HepG2 (cell line): ENCODE measurements around the gene CDC42BPG. TPM values are rescaled to one million over a fixed set of nuclear protein-coding genes. Genes with fewer than 3 reads are reported as not detected.
A peak's percentile ranks its signal among the peaks of the same experiment; 100 is the strongest.

Source experiments
- ATAC-seq: fragments of 200-7000 bp; cut with Tn5 transposase; 3 replicates; pipeline ENCODE4 v1.9.1; 2020; ENCODE audit warnings: mild to moderate bottlenecking, moderate library complexity
- Bru-seq: library from RNA; stranded (reverse); fragments of 400-500 nt; gene quantifications from one replicate; lab custom pipeline; 2021; lab: Mats Ljungman, UMichigan
- BruChase-seq, 2 experiments: library from RNA; stranded (reverse); fragments of 400-500 nt; gene quantifications; one replicate each; lab custom pipeline; 2021; lab: Mats Ljungman, UMichigan
- BruUV-seq: library from RNA; stranded (reverse); fragments of 400-500 nt; replicated peaks from 2 replicates; lab custom pipeline; 2021; lab: Mats Ljungman, UMichigan
- CTCF ChIA-PET: fragments of 300-600 bp; formaldehyde crosslinking; extraction: SDS; loops from one replicate; lab custom pipeline; 2021; ENCODE audit warnings: low total read pairs, inconsistent platforms, low intra/inter-chr PET ratio; lab: Yijun Ruan, JAX
- POLR2A ChIA-PET: fragments of 350-600 bp; sonication (Branson Sonifier 250); formaldehyde crosslinking; loops from one replicate; lab custom pipeline; 2020; ENCODE audit warnings: antibody characterized with exemption, inconsistent platforms; lab: Yijun Ruan, JAX
- DNase-seq: peaks from one replicate; pipeline ENCODE4 v3.0.0-alpha.2; 2015; ENCODE audit warnings: low spot score
- FAIRE-seq: peaks from 3 replicates; lab custom pipeline; 2011; peaks lifted over from hg19 to GRCh38; lab: Jason Lieb, UNC
- H2AFZ ChIP-seq: one replicate; pipeline ENCODE4 v1.6.1; 2011; ENCODE audit warnings: low read length, inconsistent platforms
- H3K27ac ChIP-seq: fragments of 300-600 bp; 3 replicates; pipeline ENCODE4 v1.8.0; 2011; ENCODE audit warnings: mixed run types, mild to moderate bottlenecking, mixed read lengths, low read length, inconsistent platforms; ENCODE audit not compliant: insufficient read depth; ENCODE audit errors: extremely low read length
- H3K27me3 ChIP-seq, 2 experiments: fragments of 200-600 bp in 1 of 2; 2 replicates in 1 of 2; 3 replicates in 1 of 2; pipeline versions ENCODE4 v1.6.0 to v1.8.0; 2011; ENCODE audit warnings: low read length in 2 of 2, mild to moderate bottlenecking in 2 of 2, moderate library complexity in 2 of 2, inconsistent platforms in 1 of 2; ENCODE audit not compliant: insufficient read depth in 2 of 2, control insufficient read depth in 1 of 2
- H3K36me3 ChIP-seq, 2 experiments: fragments of 200-600 bp in 1 of 2; replicated peaks in 1 of 2; 2 replicates in 1 of 2; 3 replicates in 1 of 2; pipeline versions ENCODE4 v1.5.1 to v1.8.0; 2011; ENCODE audit warnings: low read length in 2 of 2, inconsistent platforms in 1 of 2; ENCODE audit not compliant: insufficient read depth in 2 of 2, control insufficient read depth in 1 of 2
- H3K4me1 ChIP-seq: 2 replicates; pipeline ENCODE4 v1.5.1; 2012; ENCODE audit warnings: low read length, inconsistent platforms; ENCODE audit not compliant: insufficient read depth
- H3K4me2 ChIP-seq: 2 replicates; pipeline ENCODE4 v1.6.0; 2011; ENCODE audit warnings: low read depth, low read length, inconsistent platforms
- H3K4me3 ChIP-seq, 3 experiments: fragments of 200-600 bp in 1 of 3; sonication (generic), shearing (Covaris generic) in 1 of 3; replicated peaks in 1 of 3; 2 replicates each; pipeline ENCODE4 v1.5.1; 2011 to 2016; ENCODE audit warnings: low read length in 3 of 3, inconsistent platforms in 2 of 3, low read depth in 2 of 3, mild to moderate bottlenecking in 2 of 3, control low read depth in 1 of 3, mixed read lengths in 1 of 3; ENCODE audit not compliant: insufficient read depth in 1 of 3
- H3K79me2 ChIP-seq: one replicate; pipeline ENCODE4 v1.6.1; 2011; ENCODE audit warnings: low read length, inconsistent platforms; ENCODE audit not compliant: insufficient read depth
- H3K9ac ChIP-seq: 2 replicates; pipeline ENCODE4 v1.6.0; 2011; ENCODE audit warnings: mild to moderate bottlenecking, low read depth, low read length, inconsistent platforms; ENCODE audit not compliant: insufficient read depth
- H3K9me3 ChIP-seq: 2 replicates; pipeline ENCODE4 v1.5.1; 2012; ENCODE audit warnings: mild to moderate bottlenecking, low read length
- H4K20me1 ChIP-seq: 2 replicates; pipeline ENCODE4 v1.6.0; 2011; ENCODE audit warnings: inconsistent platforms, mild to moderate bottlenecking, low read length, moderate library complexity; ENCODE audit not compliant: insufficient read depth
- AGO2 ChIP-seq: fragments of 200-400 bp; formaldehyde crosslinking; optimal IDR thresholded peaks from 2 replicates; pipeline ENCODE3; 2017; ENCODE audit warnings: mild to moderate bottlenecking, low read depth, low read length, moderate library complexity
- ELK4 ChIP-seq: sonication (generic); formaldehyde crosslinking; IDR thresholded peaks from 2 replicates; pipeline ENCODE4 v1.9.0; 2021; ENCODE audit warnings: missing genetic modification reagents, borderline replicate concordance
- FOXO1 ChIP-seq: sonication (generic); formaldehyde crosslinking; IDR thresholded peaks from 2 replicates; pipeline ENCODE4 v1.4.0; 2020; ENCODE audit warnings: missing genetic modification reagents
- MED1 ChIP-seq: sonication (generic); formaldehyde crosslinking; IDR thresholded peaks from 2 replicates; pipeline ENCODE4 v1.4.0; 2020; ENCODE audit warnings: missing genetic modification reagents
- PHF5A ChIP-seq: IDR thresholded peaks from one replicate; pipeline ENCODE4 v1.6.1; 2018; ENCODE audit warnings: low read depth, missing genetic modification reagents; ENCODE audit not compliant: unreplicated experiment
- RARA ChIP-seq: IDR thresholded peaks from 2 replicates; pipeline ENCODE4 v1.6.1; 2016; ENCODE audit warnings: missing genetic modification reagents, missing compliant biosample characterization
- STAG1 ChIP-seq: sonication (generic); formaldehyde crosslinking; IDR thresholded peaks from 2 replicates; pipeline ENCODE4 v1.4.0; 2020; ENCODE audit warnings: missing genetic modification reagents
- ZNF382 ChIP-seq: sonication (generic); formaldehyde crosslinking; IDR thresholded peaks from 2 replicates; pipeline ENCODE4 v1.5.0; 2020; ENCODE audit warnings: missing genetic modification reagents, mild to moderate bottlenecking, borderline replicate concordance
- ZNF768 ChIP-seq: sonication (generic); formaldehyde crosslinking; IDR thresholded peaks from 2 replicates; pipeline ENCODE4 v1.4.0; 2020; ENCODE audit warnings: missing genetic modification reagents
- WGBS: methylation state at CpG from one replicate; pipeline ENCODE4 v1.1.6; 2017; ENCODE audit warnings: low lambda C conversion rate; 5-methylcytosine and 5-hydroxymethylcytosine counted together
- in situ Hi-C: cut with HindIII; loops from 2 replicates; pipeline ENCODE4 v1.10.0; 2017; ENCODE audit warnings: low pct_unique_long_range_greater_than_20kb; ENCODE audit not compliant: extremely low pct_ligation_motif_present
- intact Hi-C: fragments of 100-400 bp; cut with micrococcal nuclease; formaldehyde crosslinking; loops from one replicate; pipeline ENCODE4 v1.10.0; 2022; ENCODE audit not compliant: unreplicated experiment
- long read RNA-seq, 2 experiments: library from RNA in 1 of 2; library from polyadenylated mRNA in 1 of 2; stranded (forward) in 1 of 2; unstranded in 1 of 2; transcript quantifications; one replicate each; pipeline ENCODE4 v2.0.0, GENCODE V29; 2019 to 2022
- polyA minus RNA-seq, 3 experiments: library from RNA; depleted of rRNA, polyadenylated mRNA; stranded (reverse); fragments of >200 nt; gene quantifications; 2 replicates each; pipeline ENCODE4 v1.2.3, GENCODE V29; 2011; ENCODE audit warnings: low replicate concordance in 1 of 3
- polyA plus RNA-seq, 8 experiments: library from polyadenylated mRNA; depleted of rRNA in 3 of 8; stranded (reverse) in 7 of 8; unstranded in 1 of 8; fragments of >200 nt; fragmentation: Illumina TruSeq in 4 of 8; extraction: Trizol in 4 of 8; gene quantifications; 2 replicates each; pipeline versions ENCODE4 v1.2.1 to v1.2.3, GENCODE V29; 2011 to 2016; ENCODE audit warnings: low read depth in 4 of 8, missing spikeins in 1 of 8, mixed read lengths in 1 of 8; ENCODE audit not compliant: insufficient read depth in 1 of 8
- total RNA-seq, 5 experiments: library from RNA; depleted of rRNA; stranded (reverse); fragments of >200 nt; fragmentation: Illumina TruSeq; extraction: Trizol; gene quantifications; 2 replicates each; pipeline ENCODE4 v1.2.3, GENCODE V29; 2016; ENCODE audit warnings: low read depth in 1 of 5
- TF ChIP-seq, protein P1 (sequence below): sonication (generic); formaldehyde crosslinking; IDR thresholded peaks from 2 replicates; pipeline ENCODE4 v1.8.0; 2023; ENCODE audit warnings: mild to moderate bottlenecking, missing genetic modification reagents

The CDC42BPG gene, protein sequence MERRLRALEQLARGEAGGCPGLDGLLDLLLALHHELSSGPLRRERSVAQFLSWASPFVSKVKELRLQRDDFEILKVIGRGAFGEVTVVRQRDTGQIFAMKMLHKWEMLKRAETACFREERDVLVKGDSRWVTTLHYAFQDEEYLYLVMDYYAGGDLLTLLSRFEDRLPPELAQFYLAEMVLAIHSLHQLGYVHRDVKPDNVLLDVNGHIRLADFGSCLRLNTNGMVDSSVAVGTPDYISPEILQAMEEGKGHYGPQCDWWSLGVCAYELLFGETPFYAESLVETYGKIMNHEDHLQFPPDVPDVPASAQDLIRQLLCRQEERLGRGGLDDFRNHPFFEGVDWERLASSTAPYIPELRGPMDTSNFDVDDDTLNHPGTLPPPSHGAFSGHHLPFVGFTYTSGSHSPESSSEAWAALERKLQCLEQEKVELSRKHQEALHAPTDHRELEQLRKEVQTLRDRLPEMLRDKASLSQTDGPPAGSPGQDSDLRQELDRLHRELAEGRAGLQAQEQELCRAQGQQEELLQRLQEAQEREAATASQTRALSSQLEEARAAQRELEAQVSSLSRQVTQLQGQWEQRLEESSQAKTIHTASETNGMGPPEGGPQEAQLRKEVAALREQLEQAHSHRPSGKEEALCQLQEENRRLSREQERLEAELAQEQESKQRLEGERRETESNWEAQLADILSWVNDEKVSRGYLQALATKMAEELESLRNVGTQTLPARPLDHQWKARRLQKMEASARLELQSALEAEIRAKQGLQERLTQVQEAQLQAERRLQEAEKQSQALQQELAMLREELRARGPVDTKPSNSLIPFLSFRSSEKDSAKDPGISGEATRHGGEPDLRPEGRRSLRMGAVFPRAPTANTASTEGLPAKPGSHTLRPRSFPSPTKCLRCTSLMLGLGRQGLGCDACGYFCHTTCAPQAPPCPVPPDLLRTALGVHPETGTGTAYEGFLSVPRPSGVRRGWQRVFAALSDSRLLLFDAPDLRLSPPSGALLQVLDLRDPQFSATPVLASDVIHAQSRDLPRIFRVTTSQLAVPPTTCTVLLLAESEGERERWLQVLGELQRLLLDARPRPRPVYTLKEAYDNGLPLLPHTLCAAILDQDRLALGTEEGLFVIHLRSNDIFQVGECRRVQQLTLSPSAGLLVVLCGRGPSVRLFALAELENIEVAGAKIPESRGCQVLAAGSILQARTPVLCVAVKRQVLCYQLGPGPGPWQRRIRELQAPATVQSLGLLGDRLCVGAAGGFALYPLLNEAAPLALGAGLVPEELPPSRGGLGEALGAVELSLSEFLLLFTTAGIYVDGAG (N-terminal part only)
- total RNA-seq (2016; rRNA removed; fragmentation: Illumina TruSeq; extraction: Trizol), result 0.77 and 1.4 TPM in 2 replicates
- total RNA-seq (2016; cell fraction: cytosol; rRNA removed; fragmentation: Illumina TruSeq; extraction: Trizol; ENCODE audit: low read depth), result 0.10 and 0.35 TPM in 2 replicates
- total RNA-seq (2016; cell fraction: insoluble cytoplasmic fraction; rRNA removed; fragmentation: Illumina TruSeq; extraction: Trizol), result 0.42 and 1.4 TPM in 2 replicates
- total RNA-seq (2016; cell fraction: membrane; rRNA removed; fragmentation: Illumina TruSeq; extraction: Trizol), result 0.37 and 0.38 TPM in 2 replicates
- total RNA-seq (2016; cell fraction: nucleus; rRNA removed; fragmentation: Illumina TruSeq; extraction: Trizol), result 1.8 and 2.0 TPM in 2 replicates
- polyA plus RNA-seq (2011; rRNA removed), result 0.55 and 0.99 TPM in 2 replicates
- 0.34 and 0.54 TPM in 2 replicates for polyA plus RNA-seq (2011; cell fraction: cytosol; rRNA removed)
- 6.3 and 7.3 TPM in 2 replicates for polyA plus RNA-seq (2011; cell fraction: nucleus; rRNA removed)
- 1.2 and 1.3 TPM in 2 replicates for polyA plus RNA-seq (2012)
- polyA plus RNA-seq (2016; cell fraction: cytosol; fragmentation: Illumina TruSeq; extraction: Trizol; ENCODE audit: low read depth), result 0.06 and 0.11 TPM in 2 replicates
- polyA plus RNA-seq (2016; cell fraction: insoluble cytoplasmic fraction; fragmentation: Illumina TruSeq; extraction: Trizol; ENCODE audit: low read depth), result 0.63 and 0.75 TPM in 2 replicates
- 0.24 and 0.70 TPM in 2 replicates for polyA plus RNA-seq (2016; cell fraction: membrane; fragmentation: Illumina TruSeq; extraction: Trizol; ENCODE audit: low read depth)
- polyA plus RNA-seq (2016; cell fraction: nucleus; fragmentation: Illumina TruSeq; extraction: Trizol; ENCODE audit: insufficient read depth, low read depth), result 4.9 and 5.6 TPM in 2 replicates
- 1.3 and 2.7 TPM in 2 replicates for polyA minus RNA-seq (2011; rRNA and poly(A)+ RNA removed; ENCODE audit: low replicate concordance)
- 0.59 and 1.6 TPM in 2 replicates for polyA minus RNA-seq (2011; cell fraction: cytosol; rRNA and poly(A)+ RNA removed)
- 1.9 and 4.0 TPM in 2 replicates for polyA minus RNA-seq (2011; cell fraction: nucleus; rRNA and poly(A)+ RNA removed)
- Bru-seq, nascent RNA, result percentile 32 among the genes with signal in this experiment
- BruChase-seq, experiment 1, labeled RNA remaining after a 6-hour chase, result percentile 41 among the genes with signal in this experiment
- percentile 31 among the genes with signal in this experiment for BruChase-seq, experiment 2, labeled RNA remaining after a 2-hour chase
- long read RNA-seq, experiment 1, result 0 reads
- long read RNA-seq, experiment 2, partial matches to known transcripts, result 0 of 1 reads
- long read RNA-seq, experiment 2, other reads (novel, unspliced or antisense), result 1 of 1 reads

DNA sequence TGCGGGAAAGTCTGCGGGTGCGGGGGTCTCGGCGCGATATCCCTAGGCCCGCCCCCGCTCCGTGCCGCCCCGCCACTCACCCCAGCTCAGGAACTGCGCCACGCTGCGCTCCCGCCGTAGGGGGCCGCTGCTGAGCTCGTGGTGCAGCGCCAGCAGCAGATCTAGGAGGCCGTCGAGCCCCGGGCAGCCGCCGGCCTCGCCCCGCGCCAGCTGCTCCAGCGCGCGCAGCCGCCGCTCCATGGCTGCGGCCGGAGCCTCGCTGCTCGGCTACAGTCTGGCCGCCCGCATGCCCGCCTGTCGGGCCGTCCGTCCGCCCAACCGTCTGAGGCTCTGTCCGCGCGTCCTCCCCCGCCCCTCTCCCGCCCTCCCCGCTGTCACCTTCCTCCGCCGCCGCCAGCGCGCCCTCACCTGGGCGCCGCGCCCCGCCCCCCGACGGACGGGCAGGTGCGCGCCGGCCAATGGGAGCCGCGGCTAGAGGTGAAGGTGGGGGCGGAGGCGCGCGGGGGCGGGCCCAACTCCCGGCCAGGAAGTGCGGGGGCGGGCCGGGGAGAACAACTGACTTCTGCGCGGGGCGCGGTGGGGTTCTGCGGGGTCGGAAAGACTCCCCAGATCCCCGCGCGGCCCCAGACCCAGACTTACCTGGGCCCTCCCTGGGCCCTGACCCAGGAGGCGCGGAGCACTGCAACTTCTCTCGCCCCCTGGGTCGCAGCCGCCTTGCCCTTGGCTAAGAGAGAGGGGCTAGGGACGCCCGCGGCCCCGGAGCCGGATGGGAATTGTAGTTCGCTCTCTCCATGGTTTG is at the start of gene CDC42BPG:
Gene CDC42BPG, minus strand, starts transcription at position 324 of the 799 bp plus-strand sequence. Its CDS starts 84 bp downstream, at position 240.
- ChIA-PET POLR2A (interaction anchor here (1.0 to 4.5 kb wide), 8 partner anchors 22 to 154 kb away, joined by 3 to 20 read pairs (median 6); partner anchors contain the start of genes MAP4K2 and SF1), CTCF (interaction anchor here (1.9 kb wide), 1 partner anchor 50 kb away, joined by 8 read pairs; no protein-coding TSS in a partner anchor)
- intact Hi-C loops (loop anchor here (5.0 to 10.0 kb wide), 3 partner anchors 42 to 153 kb away; partner anchors contain the start of genes BATF2 and MAP4K2), in situ Hi-C loops (loop anchor here (5.0 kb wide), 2 partner anchors 42 to 48 kb away; partner anchors contain the start of gene MAP4K2)
- Histone ChIP-seq H4K20me1 (no peaks in the 10 kb centered on the region), H3K9ac (peak within 1 kb of the TSS; percentile 44), H3K27me3 (no peaks in the 10 kb centered on the region; a peak in 1 of 5 replicates), H3K9me3 (no peaks in the 10 kb centered on the region), H2AFZ (no peak within 1 kb of the TSS), H3K79me2 (no peaks in the 10 kb centered on the region), H3K36me3 (no peaks in the 10 kb centered on the region), H3K27ac (peak within 1 kb of the TSS; percentile 15), H3K4me2 (peak within 1 kb of the TSS; percentile 99), H3K4me1 (peaks cover 71% of the 10 kb centered on the region), H3K4me3 (peak within 1 kb of the TSS; percentile 57 to 84 (median 68))
- WGBS, result 13% methylated on average over 13 of the region's 96 CpGs
- BruUV-seq, result no TSS peak
- peak; percentile 27 for DNase-seq
- peak; percentile 58 for ATAC-seq
- no peak for FAIRE-seq
- peak; percentile 28; the same call in 1 of the 2 replicates for TF ChIP-seq ZNF768 (CRISPR knock-in tag)
- TF ChIP-seq MED1, result peak; percentile 8; the same call in 1 of the 2 replicates
- TF ChIP-seq, protein P1, sequence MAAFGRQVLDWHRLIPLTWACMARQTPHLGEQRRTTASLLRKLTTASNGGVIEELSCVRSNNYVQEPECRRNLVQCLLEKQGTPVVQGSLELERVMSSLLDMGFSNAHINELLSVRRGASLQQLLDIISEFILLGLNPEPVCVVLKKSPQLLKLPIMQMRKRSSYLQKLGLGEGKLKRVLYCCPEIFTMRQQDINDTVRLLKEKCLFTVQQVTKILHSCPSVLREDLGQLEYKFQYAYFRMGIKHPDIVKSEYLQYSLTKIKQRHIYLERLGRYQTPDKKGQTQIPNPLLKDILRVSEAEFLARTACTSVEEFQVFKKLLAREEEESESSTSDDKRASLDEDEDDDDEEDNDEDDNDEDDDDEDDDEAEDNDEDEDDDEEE (CRISPR knock-in tag), result no peak
- no peak for TF ChIP-seq PHF5A
- no peak for TF ChIP-seq AGO2
- no peak for TF ChIP-seq ZNF382 (CRISPR knock-in tag)
- TF ChIP-seq RARA (CRISPR knock-in tag), result 0 out of 2 replicates have a peak, but pooled peaks have one; percentile 14
- no peak for TF ChIP-seq ELK4 (CRISPR knock-in tag)
- peak; percentile 29 for TF ChIP-seq STAG1 (CRISPR knock-in tag)
- TF ChIP-seq FOXO1, result no peak
